Stimulated activated CD8-positive, alpha-beta memory T cell treated with anti-CD3 and anti-CD28 coated beads, Interleukin-2, amount 100 ng/mL, for 48 hours (primary cell): ENCODE results near the gene PPP1R16B.
"Not testable (repeated sequence)": the region's sequence is repeated elsewhere in the genome, so short reads cannot be mapped to it uniquely, and the experiment has no call there.

ENCODE experiments used
- DNase-seq, 2 donors: peaks; one replicate each; pipeline ENCODE4 v3.0.0-alpha.2; 2020; ENCODE audit warnings: low read depth in 2 of 2

The PPP1R16B gene

GRCh38 chr20:38791940-38792339 lies 13.6 kb upstream of the PPP1R16B start:
- DNase-seq: no peak

- DNase-seq: not testable (repeated sequence)
These were observed 11.4 kb upstream of the PPP1R16B start for GRCh38 chr20:38794057-38794456.

GRCh38 chr20:38798266-38798665 lies 7.2 kb upstream of the PPP1R16B start:
- no peak for DNase-seq

- no peak for DNase-seq
These were observed 6.3 kb upstream of the PPP1R16B start for GRCh38 chr20:38799203-38799602.

GRCh38 chr20:38800882-38801281 lies 4.6 kb upstream of the PPP1R16B start:
- no peak for DNase-seq

GRCh38 chr20:38804221-38804620 lies 1.3 kb upstream of the PPP1R16B start:
- no peak for DNase-seq

GRCh38 chr20:38804682-38805501 lies 605 bp upstream of the PPP1R16B start:
- peak; percentile 61 to 65 for DNase-seq

- peak; percentile 24 to 31 for DNase-seq
These were observed 709 bp downstream of the PPP1R16B start for GRCh38 chr20:38805958-38806854.

- DNase-seq: no peak
These were observed 1.6 kb downstream of the PPP1R16B start for GRCh38 chr20:38806855-38807655.

GRCh38 chr20:38809942-38810341 lies 4.4 kb downstream of the PPP1R16B start:
- DNase-seq: no peak

- DNase-seq: no peak
These were observed 5.6 kb downstream of the PPP1R16B start for GRCh38 chr20:38810926-38811630.

GRCh38 chr20:38811769-38812168 lies 6.3 kb downstream of the PPP1R16B start:
- DNase-seq: no peak

- DNase-seq: no peak
These were observed 6.7 kb downstream of the PPP1R16B start for GRCh38 chr20:38812182-38812581.

- no peak for DNase-seq
These were observed 7.4 kb downstream of the PPP1R16B start for GRCh38 chr20:38812709-38813573.

- DNase-seq: not testable (repeated sequence)
These were observed 8.1 kb downstream of the PPP1R16B start for GRCh38 chr20:38813574-38813962.

GRCh38 chr20:38815446-38815845 lies 9.9 kb downstream of the PPP1R16B start:
- no peak for DNase-seq

GRCh38 chr20:38818113-38819065 lies 12.9 kb downstream of the PPP1R16B start:
- no peak for DNase-seq

- no peak for DNase-seq
These were observed 20.0 kb downstream of the PPP1R16B start for GRCh38 chr20:38825571-38825900.

- no peak for DNase-seq
These were observed 20.6 kb downstream of the PPP1R16B start for GRCh38 chr20:38825901-38826625.
